OCI-LY3 (cell line): ENCODE data around the gene RHBDL3.

ENCODE experiments used
- CTCF ChIP-seq: fragments of 200-600, 300-600 bp; sonication (generic); IDR thresholded peaks from 2 replicates; pipeline ENCODE4 v1.5.1; 2014; ENCODE audit warnings: antibody characterized with exemption, low read length, low read depth
- EZH2phosphoT487 ChIP-seq: fragments of 200-600 bp; shearing (Covaris generic); IDR thresholded peaks from 2 replicates; pipeline ENCODE4 v1.6.1; 2018; ENCODE audit warnings: antibody characterized with exemption, mixed run types, low read depth

GRCh38 chr17:32287804-32288511, 22.3 kb downstream of the RHBDL3 start:
- TF ChIP-seq CTCF (no peak), EZH2phosphoT487 (no peak)
